Ishikawa (cell line): Measurements from ENCODE around the gene DYRK3.

Source experiments
- MAX ChIP-seq: IDR thresholded peaks from 2 replicates; pipeline ENCODE4 v1.6.1; 2012
- RAD21 ChIP-seq: IDR thresholded peaks from 2 replicates; pipeline ENCODE4 v1.6.1; 2012; ENCODE audit warnings: low read depth
- TAF1 ChIP-seq: IDR thresholded peaks from 2 replicates; pipeline ENCODE4 v1.6.1; 2012; ENCODE audit warnings: low read depth, mild to moderate bottlenecking
- YY1 ChIP-seq: IDR thresholded peaks from 2 replicates; pipeline ENCODE4 v1.6.1; 2012; ENCODE audit warnings: low read depth
- ZBTB7A ChIP-seq: IDR thresholded peaks from 2 replicates; pipeline ENCODE4 v1.6.1; 2012; ENCODE audit warnings: low read depth

GRCh38 chr1:206637605-206638004 lies 2.3 kb downstream of the DYRK3 start:
- no peak for TF ChIP-seq MAX
- TF ChIP-seq YY1: no peak
- no peak for TF ChIP-seq TAF1
- TF ChIP-seq RAD21: no peak
- TF ChIP-seq ZBTB7A: no peak
